GM12872 (cell line): ENCODE measurements around the gene SLC25A13.

Source experiments
- CTCF ChIP-seq: IDR thresholded peaks from 3 replicates; pipeline ENCODE4 v1.5.1; 2011; ENCODE audit warnings: low read depth, mild to moderate bottlenecking, low read length, moderate library complexity; ENCODE audit not compliant: insufficient read depth

SLC25A13 gene

GRCh38 chr7:96104984-96105383 lies 216.9 kb downstream of the SLC25A13 start:
- no peak for TF ChIP-seq CTCF

GRCh38 chr7:96102096-96102811 lies 219.6 kb downstream of the SLC25A13 start:
- TF ChIP-seq CTCF = no peak

GRCh38 chr7:96100737-96101136 lies 221.2 kb downstream of the SLC25A13 start:
- no peak for TF ChIP-seq CTCF

- no peak for TF ChIP-seq CTCF
Observed at GRCh38 chr7:96097835-96098234, 224.1 kb downstream of the SLC25A13 start.

GRCh38 chr7:96093435-96093834 lies 228.5 kb downstream of the SLC25A13 start:
- no peak for TF ChIP-seq CTCF

- no peak for TF ChIP-seq CTCF
Observed at GRCh38 chr7:96090756-96091155, 231.1 kb downstream of the SLC25A13 start.

- TF ChIP-seq CTCF = no peak
Observed at GRCh38 chr7:96089511-96089910, 232.4 kb downstream of the SLC25A13 start.
